ENCODE data around the gene BTBD1. TPM values are rescaled to one million over a fixed set of nuclear protein-coding genes. Genes with fewer than 3 reads are reported as not detected.

The BTBD1 gene
- 10 to 100 TPM; 56.7 to 63.6 TPM for total RNA-seq

- intact Hi-C loops (cut with DNase I), result loop anchor here (5.0 kb wide), 2 partner anchors 55 to 140 kb away; partner anchors contain the start of genes C15orf40 and HDGFL3
- no peak for TF ChIP-seq CTCF (IDR thresholded peaks at IDR 0.05)
- peak within 1 kb of the TSS; percentile 99 for H3K4me3 ChIP-seq
- no peaks in the 10 kb centered on the region for H3K9me3 ChIP-seq
- peak within 1 kb of the TSS; percentile 97 for H3K27ac ChIP-seq
- H3K36me3 ChIP-seq, result no peaks in the 10 kb centered on the region
- peak; percentile 95 for DNase-seq
- no peaks in the 10 kb centered on the region for H3K27me3 ChIP-seq
- H3K9ac ChIP-seq (ENCODE audit: low read depth in 2 of 2, low read length in 2 of 2), result peak within 1 kb of the TSS; percentile 91 to 99
- H3K4me1 ChIP-seq, result peaks cover 18% of the 10 kb centered on the region
Measured at GRCh38 chr15:83066734-83067637, at the start of gene BTBD1. TSS of gene BTBD1 (minus strand) at chr15:83067252. CDS start at chr15:83067151, 101 bp downstream.

- TF ChIP-seq CTCF (IDR thresholded peaks at IDR 0.05), result no peak
- Histone ChIP-seq H3K4me1 (no peaks in the 10 kb centered on the region), H3K9ac (ENCODE audit: low read depth in 2 of 2, low read length in 2 of 2) (no peak overlapping the region), H3K9me3 (no peaks in the 10 kb centered on the region), H3K27ac (no peak overlapping the region), H3K4me3 (no peak overlapping the region), H3K36me3 (no peaks in the 10 kb centered on the region), H3K27me3 (no peaks in the 10 kb centered on the region)
- intact Hi-C loops (cut with DNase I), result no loop called here
- no peak for DNase-seq
Measured at GRCh38 chr15:83115831-83116565, 48.9 kb upstream of the BTBD1 start.

GRCh38 chr15:83115410-83115809 lies 48.4 kb upstream of the BTBD1 start:
- Histone ChIP-seq H3K36me3 (no peaks in the 10 kb centered on the region), H3K4me3 (no peak overlapping the region), H3K9ac (ENCODE audit: low read depth in 2 of 2, low read length in 2 of 2) (no peak overlapping the region), H3K9me3 (no peaks in the 10 kb centered on the region), H3K27ac (no peak overlapping the region), H3K27me3 (no peaks in the 10 kb centered on the region), H3K4me1 (no peaks in the 10 kb centered on the region)
- intact Hi-C loops (cut with DNase I), result no loop called here
- DNase-seq, result no peak
- TF ChIP-seq CTCF (IDR thresholded peaks at IDR 0.05), result no peak

GRCh38 chr15:83114856-83115255 lies 47.8 kb upstream of the BTBD1 start:
- H3K9ac ChIP-seq (ENCODE audit: low read depth in 2 of 2, low read length in 2 of 2), result no peak overlapping the region
- no peaks in the 10 kb centered on the region for H3K36me3 ChIP-seq
- no peaks in the 10 kb centered on the region for H3K27me3 ChIP-seq
- no peak overlapping the region for H3K27ac ChIP-seq
- no peaks in the 10 kb centered on the region for H3K4me1 ChIP-seq
- no peak for DNase-seq
- H3K4me3 ChIP-seq, result no peak overlapping the region
- no peak for TF ChIP-seq CTCF (IDR thresholded peaks at IDR 0.05)
- intact Hi-C loops (cut with DNase I), result no loop called here
- H3K9me3 ChIP-seq, result no peaks in the 10 kb centered on the region

- Histone ChIP-seq H3K9me3 (no peaks in the 10 kb centered on the region), H3K36me3 (no peaks in the 10 kb centered on the region), H3K4me3 (no peak overlapping the region), H3K27me3 (no peaks in the 10 kb centered on the region), H3K9ac (ENCODE audit: low read depth in 2 of 2, low read length in 2 of 2) (no peak overlapping the region), H3K27ac (no peak overlapping the region), H3K4me1 (no peaks in the 10 kb centered on the region)
- intact Hi-C loops (cut with DNase I), result no loop called here
- no peak for TF ChIP-seq CTCF (IDR thresholded peaks at IDR 0.05)
- no peak for DNase-seq
Measured at GRCh38 chr15:83113881-83114674, 47.0 kb upstream of the BTBD1 start.

All from colonic mucosa (tissue), 4 donors.